ENCODE measurements around the gene FAM222B. TPM values are rescaled to one million over a fixed set of nuclear protein-coding genes. Genes with fewer than 3 reads are reported as not detected.

Gene FAM222B
- total and polyA plus RNA-seq, 2 experiments from 2014 or later = 63.7 to 78.5 TPM

- peaks cover 32% of the 10 kb centered on the region for H3K36me3 Mint-ChIP-seq (ENCODE audit: low read depth)
- no peak for DNase-seq (ENCODE audit: low spot score)
- TF ChIP-seq CREB1 (CRISPR knock-in tag; IDR thresholded peaks at IDR 0.05; ENCODE audit: low read depth) = no peak
- no peak for TF ChIP-seq CTCF (conservative IDR thresholded peaks at IDR 0.05; ENCODE audit: low read depth in 2 of 2)
- no peak for TF ChIP-seq EZH2 (IDR thresholded peaks at IDR 0.05; ENCODE audit: low read depth, unreplicated experiment)
- no peak for TF ChIP-seq ZNF114 (CRISPR knock-in tag; IDR thresholded peaks at IDR 0.05)
- no peak for TF ChIP-seq STAT1 (IDR thresholded peaks at IDR 0.05; ENCODE audit: unreplicated experiment)
- no peak for TF ChIP-seq NANOG (IDR thresholded peaks at IDR 0.05; ENCODE audit: borderline replicate concordance)
- TF ChIP-seq JUNB (IDR thresholded peaks at IDR 0.05; ENCODE audit: unreplicated experiment) = no peak
- no peak for TF ChIP-seq REST (IDR thresholded peaks at IDR 0.05; ENCODE audit: unreplicated experiment)
- TF ChIP-seq POLR2AphosphoS5 (IDR thresholded peaks at IDR 0.05; ENCODE audit: low read depth) = no peak
- no peak for TF ChIP-seq ZNF462 (CRISPR knock-in tag; IDR thresholded peaks at IDR 0.05)
- TF ChIP-seq ZNF331 (CRISPR knock-in tag; IDR thresholded peaks at IDR 0.05; ENCODE audit: low read depth) = no peak
- no peak for TF ChIP-seq ETS1 (IDR thresholded peaks at IDR 0.05)
- TF ChIP-seq EZH2phosphoT487 (IDR thresholded peaks at IDR 0.05; ENCODE audit: unreplicated experiment) = no peak
- Histone ChIP-seq H3K4me3 (no peak overlapping the region), H3K36me3 (ENCODE audit: insufficient read depth) (peaks cover 7% of the 10 kb centered on the region), H3K79me2 (replicated peaks; ENCODE audit: insufficient read depth) (no peaks in the 10 kb centered on the region), H3K27ac (ENCODE audit: low read depth) (no peak overlapping the region), H4K20me1 (replicated peaks; ENCODE audit: insufficient read depth) (no peaks in the 10 kb centered on the region), H3K4me1 (ENCODE audit: insufficient read depth) (no peaks in the 10 kb centered on the region; the same call in none of the 2 replicates), H3F3A (replicated peaks; ENCODE audit: low read depth) (0 out of 2 replicates have a peak, but pooled peaks cover 4% of the 10 kb centered on the region), H3K9me2 (ENCODE audit: insufficient read depth) (no peaks in the 10 kb centered on the region), H3K4me2 (no peak overlapping the region), H3K27me3 (ENCODE audit: insufficient read depth) (no peaks in the 10 kb centered on the region), H2AFZ (no peak overlapping the region)
- ATAC-seq = no peak
- H3K27ac Mint-ChIP-seq = no peak overlapping the region
- H3K9me3 Mint-ChIP-seq = no peaks in the 10 kb centered on the region
- no peak overlapping the region; the same call in 2 of the 3 replicates for H3K4me3 Mint-ChIP-seq
- peaks cover 16% of the 10 kb centered on the region for H3K4me1 Mint-ChIP-seq
- peaks cover 2% of the 10 kb centered on the region for H3K27me3 Mint-ChIP-seq (ENCODE audit: insufficient read depth, low read depth, poor library complexity)
These were observed 20.0 kb upstream of the FAM222B start for GRCh38 chr17:28862561-28862960.
